Psoas muscle (tissue), 8 donors: ENCODE measurements around the gene CD46. TPM values are rescaled to one million over a fixed set of nuclear protein-coding genes. Genes with fewer than 3 reads are reported as not detected.

Experiments used
- ATAC-seq, 4 donors: fragments of 200-7000 bp; cut with Tn5 transposase; one replicate each; pipeline ENCODE4 v1.9.1; 2020; ENCODE audit warnings: moderate library complexity in 3 of 4, mild to moderate bottlenecking in 2 of 4
- DNase-seq, 2 donors: peaks; one replicate each; pipeline ENCODE4 v3.0.0-alpha.2; 2020
- H3K27ac ChIP-seq: fragments of 200-600 bp; one replicate; pipeline ENCODE4 v1.8.0; 2022
- H3K27me3 ChIP-seq, 3 donors: fragments of 200-600 bp in 1 of 3; one replicate each; pipeline versions ENCODE4 v1.6.1 to v1.8.0; 2013 to 2022; ENCODE audit warnings: low read length in 2 of 3, mild to moderate bottlenecking in 2 of 3, moderate library complexity in 1 of 3; ENCODE audit not compliant: insufficient read depth in 3 of 3
- H3K36me3 ChIP-seq, 2 donors: fragments of 200-600 bp in 1 of 2; one replicate each; pipeline versions ENCODE4 v1.6.1 to v1.8.0; 2013 to 2022; ENCODE audit warnings: low read depth in 1 of 2, mild to moderate bottlenecking in 1 of 2, moderate library complexity in 1 of 2; ENCODE audit not compliant: insufficient read depth in 1 of 2
- H3K4me1 ChIP-seq: fragments of 200-600 bp; one replicate; pipeline ENCODE4 v1.8.0; 2022
- H3K4me3 ChIP-seq: fragments of 200-600 bp; one replicate; pipeline ENCODE4 v1.8.0; 2022; ENCODE audit warnings: mild to moderate bottlenecking
- H3K9me3 ChIP-seq: fragments of 200-600 bp; one replicate; pipeline ENCODE4 v1.8.0; 2022
- WGBS, 3 donors: extraction: QIAGEN DNeasy Blood & Tissue Kit; methylation state at CpG; one replicate each; pipeline versions ENCODE4 v1.1.6 to v1.1.7; 2013; 5-methylcytosine and 5-hydroxymethylcytosine counted together
- intact Hi-C, 2 donors: fragments of 100-400 bp; cut with DNase I; formaldehyde crosslinking; loops; one replicate each; pipeline versions ENCODE4 v1.11.0 to v1.14.2; 2022
- polyA plus RNA-seq, 3 donors: library from polyadenylated mRNA; stranded (reverse); fragments of 200-250 nt; gene quantifications; one replicate each; pipeline ENCODE4 v1.2.3, GENCODE V29; 2013
- total RNA-seq, 4 donors: library from RNA; stranded (reverse); fragmentation: NEBNext Ultra II Directional in 2 of 4; extraction: Animal tissue kit (Norgen Biotek cat#: 25700) in 2 of 4; gene quantifications; one replicate each; pipeline versions ENCODE4 v1.2.1 to v1.2.4, GENCODE V29; 2021 to 2023
- TF ChIP-seq, protein P1 (sequence below): fragments of 200-600 bp; IDR thresholded peaks from one replicate; pipeline ENCODE4 v1.8.0; 2022; ENCODE audit warnings: antibody characterized with exemption
- donor health status: healthy with polysubstance abuse.
- donor health status: DM: no; HTN: no; CAD: no; lungs with moderate emphysema.
- donor health status: Bipolar disorder and iron deficiency.
- donor health status: healthy.
- donor health status: DM: yes; HTN: yes; CAD: no.
- donor health status: DM: no; HTN: no; CAD: no.
- donor health status: DM: no; HTN: no; CAD: no.
- donor health status: DM: yes; HTN: yes; CAD: no.

The CD46 gene
- total and polyA plus RNA-seq, 7 donors, result 33.9 to 66.3 (median 44.1) TPM

DNA sequence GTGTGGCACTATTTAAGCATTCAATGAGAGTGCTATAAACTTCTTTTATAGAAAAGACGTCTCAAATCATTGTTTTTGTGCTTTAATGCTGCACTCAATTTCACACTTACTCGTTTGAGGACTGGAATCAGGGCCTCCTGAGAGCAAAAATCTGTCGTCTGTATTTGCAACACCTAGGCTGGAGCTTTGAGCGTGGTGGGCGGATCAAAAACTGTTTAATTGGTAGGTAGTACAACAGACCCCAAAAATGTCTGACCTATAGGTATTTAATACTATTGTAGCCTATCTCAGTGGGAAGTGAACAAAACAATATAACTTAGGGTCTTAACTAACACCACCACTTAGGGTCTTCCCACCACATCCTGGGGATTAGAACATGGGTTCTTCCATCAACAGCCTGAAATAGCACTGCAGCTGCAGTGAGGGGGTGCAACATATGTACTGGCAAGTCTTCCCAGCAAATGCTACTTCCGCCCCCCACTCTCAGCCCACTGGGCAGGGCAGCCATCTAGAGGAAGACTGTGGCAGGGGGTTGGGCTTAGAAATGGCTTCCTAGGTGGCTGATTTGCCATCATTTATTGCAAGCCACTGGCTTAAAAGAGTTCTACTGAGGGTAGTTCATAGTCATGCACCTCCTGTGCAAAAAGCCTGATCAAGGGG is 48.3 kb downstream of the CD46 start:
- DNase-seq, result no peak
- peak overlapping the region; percentile 52 for H3K27ac ChIP-seq
- H3K27me3 ChIP-seq, result no peaks in the 10 kb centered on the region
- TF ChIP-seq, protein P1, sequence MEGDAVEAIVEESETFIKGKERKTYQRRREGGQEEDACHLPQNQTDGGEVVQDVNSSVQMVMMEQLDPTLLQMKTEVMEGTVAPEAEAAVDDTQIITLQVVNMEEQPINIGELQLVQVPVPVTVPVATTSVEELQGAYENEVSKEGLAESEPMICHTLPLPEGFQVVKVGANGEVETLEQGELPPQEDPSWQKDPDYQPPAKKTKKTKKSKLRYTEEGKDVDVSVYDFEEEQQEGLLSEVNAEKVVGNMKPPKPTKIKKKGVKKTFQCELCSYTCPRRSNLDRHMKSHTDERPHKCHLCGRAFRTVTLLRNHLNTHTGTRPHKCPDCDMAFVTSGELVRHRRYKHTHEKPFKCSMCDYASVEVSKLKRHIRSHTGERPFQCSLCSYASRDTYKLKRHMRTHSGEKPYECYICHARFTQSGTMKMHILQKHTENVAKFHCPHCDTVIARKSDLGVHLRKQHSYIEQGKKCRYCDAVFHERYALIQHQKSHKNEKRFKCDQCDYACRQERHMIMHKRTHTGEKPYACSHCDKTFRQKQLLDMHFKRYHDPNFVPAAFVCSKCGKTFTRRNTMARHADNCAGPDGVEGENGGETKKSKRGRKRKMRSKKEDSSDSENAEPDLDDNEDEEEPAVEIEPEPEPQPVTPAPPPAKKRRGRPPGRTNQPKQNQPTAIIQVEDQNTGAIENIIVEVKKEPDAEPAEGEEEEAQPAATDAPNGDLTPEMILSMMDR, result no peak
- H3K9me3 ChIP-seq, result no peaks in the 10 kb centered on the region
- intact Hi-C loops, result loop anchor here in 1 of 2 donors (5.0 to 10.0 kb wide), 2 partner anchors 48 to 145 kb away; partner anchors contain the start of gene CD46
- H3K4me3 ChIP-seq, result no peak overlapping the region
- 66 to 83% (median 69%) methylated on average over 6 of the region's 6 CpGs for WGBS, 3 donors
- peaks cover 32% of the 10 kb centered on the region for H3K4me1 ChIP-seq
- peak in 2 of 4 donors; percentile 3 to 10 for ATAC-seq
- H3K36me3 ChIP-seq, result peaks cover 0 to 51% of the 10 kb centered on the region in 2 donors

DNA sequence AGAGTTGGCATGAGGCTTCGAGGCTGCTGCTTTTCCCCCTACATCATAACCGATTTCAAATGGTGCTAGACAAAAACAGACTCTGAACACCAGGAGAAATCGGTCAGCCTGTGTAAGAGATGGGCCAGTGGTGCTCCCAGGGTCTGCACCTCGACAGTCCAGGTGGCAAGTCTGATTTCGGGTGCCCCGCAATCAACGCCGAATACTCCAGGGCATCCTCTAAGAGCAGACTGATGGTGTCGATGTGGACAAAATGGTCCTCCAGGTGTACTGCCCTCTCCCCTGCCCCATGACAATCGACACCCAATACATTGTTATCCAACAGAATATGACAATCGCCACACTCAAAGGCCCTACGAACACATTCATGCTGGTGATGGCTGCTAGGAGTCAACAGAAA is 50.0 kb downstream of the CD46 start:
- H3K9me3 ChIP-seq, result no peaks in the 10 kb centered on the region
- no peak for ATAC-seq
- no peak overlapping the region for H3K4me3 ChIP-seq
- H3K36me3 ChIP-seq, result peaks cover 0 to 68% of the 10 kb centered on the region in 2 donors
- WGBS, 3 donors, result 69 to 84% (median 71%) methylated on average over 12 of the region's 12 CpGs
- H3K4me1 ChIP-seq, result peaks cover 48% of the 10 kb centered on the region
- intact Hi-C loops, result no loop called here
- H3K27ac ChIP-seq, result peak overlapping the region; percentile 48
- TF ChIP-seq, protein P1, result no peak
- no peak for DNase-seq
- H3K27me3 ChIP-seq, result no peaks in the 10 kb centered on the region

DNA sequence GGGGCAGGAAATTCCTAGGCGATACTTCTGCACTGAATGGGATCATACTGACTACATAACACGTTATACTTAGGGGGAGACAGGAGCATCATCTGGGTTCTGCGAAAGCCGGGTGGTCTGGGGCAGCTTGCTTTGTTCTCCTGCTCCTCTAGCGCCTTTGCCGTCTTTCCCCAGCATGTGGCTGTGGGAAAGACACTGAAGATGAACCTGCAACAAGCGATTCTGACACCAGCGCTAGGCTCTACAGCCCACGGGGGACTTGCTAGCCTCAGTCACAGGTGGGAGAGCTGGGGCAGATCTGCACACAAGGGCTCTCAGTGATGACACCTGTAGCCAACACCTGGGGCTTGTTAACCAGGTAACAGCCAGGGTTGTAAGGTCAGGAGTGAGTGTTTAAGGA is 51.8 kb downstream of the CD46 start:
- H3K4me3 ChIP-seq, result no peak overlapping the region
- TF ChIP-seq, protein P1, result no peak
- no peak for DNase-seq
- intact Hi-C loops, result no loop called here
- 72 to 82% (median 74%) methylated on average over 9 of the region's 9 CpGs for WGBS, 3 donors
- peaks cover 0 to 87% of the 10 kb centered on the region in 2 donors for H3K36me3 ChIP-seq
- peaks cover 62% of the 10 kb centered on the region for H3K4me1 ChIP-seq
- H3K27ac ChIP-seq, result peak overlapping the region; percentile 95
- no peak for ATAC-seq
- H3K27me3 ChIP-seq, result no peaks in the 10 kb centered on the region
- H3K9me3 ChIP-seq, result no peaks in the 10 kb centered on the region

DNA sequence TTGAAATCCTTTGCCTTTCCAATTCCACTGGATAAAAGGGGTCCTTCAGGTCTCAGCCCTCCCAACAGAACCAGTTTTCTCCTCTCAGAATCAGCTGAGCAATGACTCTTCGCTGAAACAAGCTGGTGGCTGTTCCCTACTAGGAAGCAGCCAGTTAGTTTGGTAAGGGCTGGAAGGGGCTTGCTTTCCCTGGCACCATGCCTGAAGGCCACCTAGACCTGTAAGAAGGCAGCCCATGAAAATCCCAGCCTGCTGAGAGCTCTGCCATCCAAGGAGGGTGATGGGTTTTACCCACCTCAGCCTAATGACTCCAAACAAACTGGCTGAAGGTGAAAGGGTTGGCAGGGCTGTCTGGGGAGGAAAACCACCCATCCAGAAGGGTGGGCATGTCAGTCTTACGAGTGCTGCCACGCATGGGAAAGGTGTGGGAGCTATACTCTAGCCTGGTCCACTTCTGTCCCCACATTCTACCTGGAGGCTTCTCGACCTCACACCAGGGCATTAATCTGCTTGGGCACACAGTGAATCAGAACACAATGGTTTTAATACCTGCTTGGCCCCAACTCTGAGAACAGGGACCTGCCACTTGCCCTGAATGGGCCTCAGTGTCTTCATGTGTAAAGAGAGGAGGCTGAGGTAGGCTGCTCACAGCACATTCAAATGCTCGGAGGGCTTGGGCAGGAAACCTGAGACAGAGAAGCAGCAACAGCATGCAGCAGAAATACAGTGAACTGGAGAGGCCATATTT is 53.0 kb downstream of the CD46 start:
- 69 to 88% (median 81%) methylated on average over 5 of the region's 5 CpGs for WGBS, 3 donors
- H3K4me3 ChIP-seq, result peak overlapping the region; percentile 42
- TF ChIP-seq, protein P1, result no peak
- H3K4me1 ChIP-seq, result peaks cover 75% of the 10 kb centered on the region
- peak overlapping the region; percentile 95 for H3K27ac ChIP-seq
- no peak for DNase-seq
- no peak for ATAC-seq
- no peaks in the 10 kb centered on the region for H3K9me3 ChIP-seq
- peaks cover 0 to 99% of the 10 kb centered on the region in 2 donors for H3K36me3 ChIP-seq
- intact Hi-C loops, result no loop called here
- H3K27me3 ChIP-seq, result no peaks in the 10 kb centered on the region
